A549 (cell line): ENCODE measurements around the gene CCDC43. TPM values are rescaled to one million over a fixed set of nuclear protein-coding genes. Genes with fewer than 3 reads are reported as not detected.

Experiments used
- ATAC-seq, 2 experiments: fragments of 200-7000 bp in 1 of 2; fragments of >200 bp in 1 of 2; cut with Nextera tagmentation in 1 of 2; cut with Tn5 transposase in 1 of 2; 3 replicates each; pipeline versions ENCODE4 v1.8.0 to v1.9.1; 2018 to 2020; ENCODE audit warnings: mild to moderate bottlenecking in 1 of 2, moderate library complexity in 1 of 2
- CTCF ChIA-PET: fragments of 300-600 bp; sonication (Branson Sonifier 250); formaldehyde crosslinking; extraction: SDS; loops from one replicate; lab custom pipeline; 2021; ENCODE audit warnings: antibody characterized with exemption, inconsistent platforms; lab: Yijun Ruan, JAX
- POLR2A ChIA-PET: fragments of 350-600 bp; formaldehyde crosslinking; extraction: SDS; loops from one replicate; lab custom pipeline; 2021; ENCODE audit warnings: antibody characterized with exemption, inconsistent platforms; lab: Yijun Ruan, JAX
- DNase-seq, 2 experiments: peaks; one replicate each; pipeline versions ENCODE4 v3.0.0 to v3.0.0-alpha.2; 2011 to 2016; ENCODE audit warnings: low read depth in 1 of 2, low spot score in 1 of 2
- FAIRE-seq: peaks from 2 replicates; lab custom pipeline; 2011; peaks lifted over from hg19 to GRCh38; lab: Jason Lieb, UNC
- H3K27ac ChIP-seq, 2 experiments: fragments of >200 bp; sonication (Bioruptor Twin); formaldehyde crosslinking; 3 replicates each; pipeline ENCODE4 v1.5.1; 2016 to 2017
- H3K4me1 ChIP-seq: fragments of >200 bp; sonication (Bioruptor Twin); formaldehyde crosslinking; 3 replicates; pipeline ENCODE4 v1.6.1; 2016
- H3K4me2 ChIP-seq: fragments of >200 bp; sonication (Bioruptor Twin); formaldehyde crosslinking; 3 replicates; pipeline ENCODE4 v1.6.1; 2016
- H3K4me3 ChIP-seq: fragments of >200 bp; sonication (Bioruptor Twin); formaldehyde crosslinking; 3 replicates; pipeline ENCODE4 v1.5.1; 2016
- H3K9me3 ChIP-seq: fragments of >200 bp; sonication (Bioruptor Twin); formaldehyde crosslinking; 3 replicates; pipeline ENCODE4 v1.6.1; 2016
- ATOH8 ChIP-seq: fragments of 250-450 bp; sonication (Bioruptor Pico); IDR thresholded peaks from 2 replicates; pipeline ENCODE4 v1.5.0; 2020; ENCODE audit warnings: low read depth, mild to moderate bottlenecking, moderate library complexity
- CHD2 ChIP-seq: fragments of 150-350 bp; IDR thresholded peaks from 2 replicates; pipeline ENCODE4 v1.6.1; 2014; ENCODE audit warnings: low read length; ENCODE audit not compliant: partially characterized antibody
- CHD4 ChIP-seq: fragments of 200-600 bp; sonication (generic); IDR thresholded peaks from 2 replicates; pipeline ENCODE4 v1.6.1; 2016; ENCODE audit warnings: antibody characterized with exemption, mild to moderate bottlenecking, borderline replicate concordance
- EHMT2 ChIP-seq: fragments of 200-600 bp; sonication (generic); IDR thresholded peaks from 2 replicates; pipeline ENCODE4 v1.6.1; 2016; ENCODE audit warnings: antibody characterized with exemption, low read depth, mild to moderate bottlenecking, moderate library complexity
- EP300 ChIP-seq, 2 experiments: fragments of >200 bp; sonication (Bioruptor Twin); formaldehyde crosslinking; IDR thresholded peaks; 2 replicates in 1 of 2; 3 replicates in 1 of 2; pipeline ENCODE4 v1.6.1; 2016 to 2017
- GATA3 ChIP-seq: IDR thresholded peaks from 2 replicates; pipeline ENCODE4 v1.6.1; 2012; ENCODE audit warnings: borderline replicate concordance
- HEYL ChIP-seq: fragments of 250-450 bp; sonication (Bioruptor Pico); IDR thresholded peaks from 2 replicates; pipeline ENCODE4 v1.8.0; 2021; ENCODE audit warnings: mild to moderate bottlenecking, moderate library complexity
- HMGXB4 ChIP-seq: fragments of 250-450 bp; sonication (Bioruptor Pico); IDR thresholded peaks from 2 replicates; pipeline ENCODE4 v1.5.0; 2021; ENCODE audit warnings: mild to moderate bottlenecking, moderate library complexity, borderline replicate concordance
- HOXA7 ChIP-seq: fragments of 250-450 bp; sonication (Bioruptor Pico); IDR thresholded peaks from 2 replicates; pipeline ENCODE4 v1.5.0; 2020; ENCODE audit warnings: mild to moderate bottlenecking, moderate library complexity
- HOXB5 ChIP-seq: fragments of 250-450 bp; sonication (Bioruptor Pico); IDR thresholded peaks from 2 replicates; pipeline ENCODE4 v1.5.0; 2020; ENCODE audit warnings: mild to moderate bottlenecking, moderate library complexity
- KDM1A ChIP-seq: fragments of 200-600 bp; sonication (generic); IDR thresholded peaks from 2 replicates; pipeline ENCODE4 v1.6.1; 2016; ENCODE audit warnings: low read depth, mild to moderate bottlenecking
- KDM5A ChIP-seq: fragments of 200-600 bp; sonication (generic); IDR thresholded peaks from 2 replicates; pipeline ENCODE4 v1.6.1; 2016; ENCODE audit warnings: antibody characterized with exemption, mild to moderate bottlenecking
- MAFK ChIP-seq: fragments of 450-650 bp; IDR thresholded peaks from 2 replicates; pipeline ENCODE4 v1.6.1; 2014; ENCODE audit not compliant: partially characterized antibody
- NPAS2 ChIP-seq: fragments of 250-450 bp; sonication (Bioruptor Pico); IDR thresholded peaks from 2 replicates; pipeline ENCODE4 v1.8.0; 2022; ENCODE audit warnings: mild to moderate bottlenecking, moderate library complexity, borderline replicate concordance
- NR3C1 ChIP-seq: fragments of >200 bp; sonication (Bioruptor Twin); formaldehyde crosslinking; IDR thresholded peaks from 3 replicates; pipeline ENCODE4 v1.6.1; 2017
- POLR2A ChIP-seq: IDR thresholded peaks from 2 replicates; pipeline ENCODE4 v1.6.1; 2012; ENCODE audit warnings: mild to moderate bottlenecking, low read length
- POLR2AphosphoS2 ChIP-seq: conservative IDR thresholded peaks from 2 replicates; pipeline ENCODE4 v1.6.1; 2012; ENCODE audit warnings: low read length, improper control_type of control experiment, inconsistent platforms
- RFX5 ChIP-seq: fragments of 450-650 bp; IDR thresholded peaks from 2 replicates; pipeline ENCODE4 v1.7.1; 2014; ENCODE audit warnings: antibody characterized with exemption, mild to moderate bottlenecking, moderate library complexity
- RNF2 ChIP-seq: fragments of 200-600 bp; sonication (generic); IDR thresholded peaks from 2 replicates; pipeline ENCODE4 v1.6.1; 2016; ENCODE audit warnings: low read depth, mild to moderate bottlenecking, antibody characterized with exemption, moderate library complexity, borderline replicate concordance
- USF2 ChIP-seq: fragments of 450-650 bp; IDR thresholded peaks from 2 replicates; pipeline ENCODE4 v1.6.1; 2014; ENCODE audit warnings: antibody characterized with exemption
- ZC3H11A ChIP-seq: fragments of 450-650 bp; IDR thresholded peaks from 2 replicates; pipeline ENCODE4 v1.6.1; 2014; ENCODE audit warnings: antibody characterized with exemption, mild to moderate bottlenecking
- ZFP36 ChIP-seq: fragments of 450-650 bp; IDR thresholded peaks from 2 replicates; pipeline ENCODE4 v1.6.1; 2014; ENCODE audit warnings: borderline replicate concordance; ENCODE audit not compliant: partially characterized antibody
- ZSCAN20 ChIP-seq: fragments of 250-450 bp; sonication (Bioruptor Pico); IDR thresholded peaks from 2 replicates; pipeline ENCODE4 v1.8.0; 2022; ENCODE audit warnings: mild to moderate bottlenecking, moderate library complexity
- WGBS: methylation state at CpG from one replicate; pipeline ENCODE4 v1.1.6; 2017; ENCODE audit errors: missing lambda C conversion rate; 5-methylcytosine and 5-hydroxymethylcytosine counted together
- polyA plus RNA-seq, 4 experiments: library from polyadenylated mRNA; depleted of rRNA in 3 of 4; stranded (reverse); fragments of >200 nt; fragmentation: RNase III in 1 of 4; extraction: RNeasy Plus Mini Kit Qiagen cat#74134 plus additional on column Dnase treatment in 1 of 4; gene quantifications; 2 replicates in 3 of 4; 3 replicates in 1 of 4; pipeline ENCODE4 v1.2.3, GENCODE V29; 2011 to 2017
- TF ChIP-seq, protein P1 (sequence below): IDR thresholded peaks from 2 replicates; pipeline ENCODE4 v1.6.1; 2012; ENCODE audit warnings: low read depth, borderline replicate concordance
- TF ChIP-seq, protein P2 (sequence below): fragments of >200 bp; sonication (Bioruptor Twin); formaldehyde crosslinking; IDR thresholded peaks from 2 replicates; pipeline ENCODE4 v1.6.1; 2016

CCDC43 gene
- polyA plus RNA-seq, 2 of the 4 experiments (the other 2 are of a cell fraction): 34.3 to 37.3 TPM

- TF ChIP-seq EP300 (IDR thresholded peaks at IDR 0.05) (no peak), RFX5 (no peak)
Observed at GRCh38 chr17:44672479-44673093, 17.0 kb downstream of the CCDC43 start (continued).

DNA sequence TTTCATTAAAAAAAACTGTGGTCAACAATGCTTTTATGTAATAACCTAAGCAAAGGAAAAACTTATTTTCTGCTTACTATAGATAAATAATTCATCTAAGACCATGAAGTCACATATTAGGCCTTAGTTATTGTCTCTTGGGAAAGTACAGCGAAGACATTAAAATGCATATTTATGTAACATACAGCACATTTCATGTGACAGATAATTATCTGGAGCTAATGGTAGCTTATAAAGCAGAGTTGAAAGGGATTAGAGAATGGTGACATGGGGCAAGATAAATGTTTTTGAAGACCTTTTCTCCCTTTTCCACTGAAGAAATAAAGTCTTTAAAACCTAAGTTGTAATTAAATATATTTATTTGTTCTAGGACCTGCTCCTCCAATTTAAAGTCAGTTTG is 23.6 kb downstream of the CCDC43 start:
- POLR2A ChIA-PET: no interaction called here
- FAIRE-seq (peak; percentile 67), ATAC-seq (no peak)

GRCh38 chr17:44664867-44665266 is 24.7 kb downstream of the CCDC43 start:
- FAIRE-seq (no peak), DNase-seq (no peak), ATAC-seq (no peak)
- H3K4me3 ChIP-seq: no peak overlapping the region
- 97% methylated on average over 1 of the region's 1 CpG for WGBS
- CTCF ChIA-PET: no interaction called here
- TF ChIP-seq ZSCAN20 (CRISPR knock-in tag) (no peak), HOXA7 (CRISPR knock-in tag) (no peak), HOXB5 (CRISPR knock-in tag) (no peak), ZC3H11A (no peak), KDM1A (no peak), CHD4 (no peak)
- TF ChIP-seq, protein P1, sequence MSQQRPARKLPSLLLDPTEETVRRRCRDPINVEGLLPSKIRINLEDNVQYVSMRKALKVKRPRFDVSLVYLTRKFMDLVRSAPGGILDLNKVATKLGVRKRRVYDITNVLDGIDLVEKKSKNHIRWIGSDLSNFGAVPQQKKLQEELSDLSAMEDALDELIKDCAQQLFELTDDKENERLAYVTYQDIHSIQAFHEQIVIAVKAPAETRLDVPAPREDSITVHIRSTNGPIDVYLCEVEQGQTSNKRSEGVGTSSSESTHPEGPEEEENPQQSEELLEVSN: no peak
- no peak overlapping the region for H3K4me2 ChIP-seq
- H3K27ac ChIP-seq: no peak overlapping the region
- no peaks in the 10 kb centered on the region for H3K9me3 ChIP-seq
- POLR2A ChIA-PET: interaction anchor here (0.6 kb wide), 1 partner anchor 13 kb away, joined by 4 read pairs; no protein-coding TSS in a partner anchor
- no peaks in the 10 kb centered on the region for H3K4me1 ChIP-seq

More for the DNA sequence above, 23.6 kb downstream of the CCDC43 start:
- no peak overlapping the region for H3K4me3 ChIP-seq
- 93% methylated on average over 1 of the region's 1 CpG for WGBS
- H3K9me3 ChIP-seq: no peaks in the 10 kb centered on the region
- no peak overlapping the region for H3K4me2 ChIP-seq
- H3K4me1 ChIP-seq: no peaks in the 10 kb centered on the region
- no peak overlapping the region for H3K27ac ChIP-seq
- CTCF ChIA-PET: interaction anchor here (0.6 to 1.9 kb wide), 7 partner anchors 10 to 266 kb away, joined by 3 to 9 read pairs (median 5); partner anchors contain the start of gene MEIOC
- no peak for DNase-seq
- TF ChIP-seq ATOH8: no peak
- TF ChIP-seq GATA3: no peak
- TF ChIP-seq MAFK: peak; percentile 15

- no peak for FAIRE-seq
Observed at GRCh38 chr17:44663095-44663494, 26.5 kb downstream of the CCDC43 start.

More at GRCh38 chr17:44663095-44663494, 26.5 kb downstream of the CCDC43 start:
- no peak for TF ChIP-seq RNF2
- no peak for TF ChIP-seq KDM1A
- no peak for TF ChIP-seq ZFP36
- TF ChIP-seq NPAS2 (CRISPR knock-in tag): no peak
- no peak for TF ChIP-seq KDM5A
- no peak for TF ChIP-seq NR3C1
- TF ChIP-seq HMGXB4 (CRISPR knock-in tag): no peak
- no peak for TF ChIP-seq ATOH8
- no peak for TF ChIP-seq EHMT2
- TF ChIP-seq CHD2: no peak
- TF ChIP-seq POLR2AphosphoS2: no peak
- TF ChIP-seq, protein P2, sequence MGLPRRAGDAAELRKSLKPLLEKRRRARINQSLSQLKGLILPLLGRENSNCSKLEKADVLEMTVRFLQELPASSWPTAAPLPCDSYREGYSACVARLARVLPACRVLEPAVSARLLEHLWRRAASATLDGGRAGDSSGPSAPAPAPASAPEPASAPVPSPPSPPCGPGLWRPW: no peak
- TF ChIP-seq USF2: no peak
- TF ChIP-seq ZSCAN20 (CRISPR knock-in tag): no peak
- no peak for TF ChIP-seq POLR2A
- TF ChIP-seq HEYL (CRISPR knock-in tag): no peak
- 91% methylated on average over 1 of the region's 1 CpG for WGBS
- Histone ChIP-seq H3K4me3 (no peak overlapping the region), H3K27ac (no peak overlapping the region), H3K4me2 (no peak overlapping the region), H3K4me1 (no peaks in the 10 kb centered on the region), H3K9me3 (no peaks in the 10 kb centered on the region)
- ChIA-PET POLR2A (interaction anchor here (0.5 kb wide), 1 partner anchor 8 kb away, joined by 5 read pairs; no protein-coding TSS in a partner anchor), CTCF (interaction anchor here (0.8 to 1.7 kb wide), 4 partner anchors 8 to 129 kb away, joined by 3 to 6 read pairs (median 4); no protein-coding TSS in a partner anchor)
- ATAC-seq (no peak), DNase-seq (no peak)
